Endothelial cell of umbilical vein (primary cell): ENCODE data around the gene SDC3. TPM values are rescaled to one million over a fixed set of nuclear protein-coding genes. Genes with fewer than 3 reads are reported as not detected.
"Not testable (repeated sequence)": the region's sequence is repeated elsewhere in the genome, so short reads cannot be mapped to it uniquely, and the experiment has no call there.

Source experiments
- BruUV-seq: library from RNA; stranded (reverse); fragments of 400-500 nt; replicated peaks from 2 replicates; lab custom pipeline; 2021; lab: Mats Ljungman, UMichigan
- CTCF ChIA-PET: fragments of 300-600, 350-600 bp; sonication (Branson Sonifier 250); formaldehyde crosslinking; loops from one replicate; lab custom pipeline; 2021; ENCODE audit warnings: antibody characterized with exemption, inconsistent platforms; lab: Charles Lee
- POLR2A ChIA-PET: fragments of 300-600, 350-600 bp; sonication (Branson Sonifier 250); formaldehyde crosslinking; loops from one replicate; lab custom pipeline; 2021; ENCODE audit warnings: antibody characterized with exemption, inconsistent platforms; lab: Charles Lee
- DNase-seq: peaks from one replicate; pipeline ENCODE4 v3.0.0-alpha.2; 2011; ENCODE audit warnings: low read depth, low spot score
- FAIRE-seq: peaks from 2 replicates; lab custom pipeline; 2011; peaks lifted over from hg19 to GRCh38; lab: Jason Lieb, UNC
- H2AFZ ChIP-seq: 2 replicates; pipeline ENCODE4 v1.6.0; 2012; ENCODE audit warnings: low read depth, low read length, control low read depth, inconsistent platforms
- H3K27ac ChIP-seq: 2 replicates; pipeline ENCODE4 v1.5.1; 2011; ENCODE audit warnings: low read depth, mild to moderate bottlenecking, control low read depth, low read length, moderate library complexity; ENCODE audit not compliant: insufficient read depth
- H3K27me3 ChIP-seq, 2 experiments: 2 replicates each; pipeline versions ENCODE4 v1.6.0 to v1.6.1; 2011; ENCODE audit warnings: low read length in 2 of 2, mixed read lengths in 1 of 2; ENCODE audit not compliant: control insufficient read depth in 2 of 2, insufficient read depth in 2 of 2
- H3K36me3 ChIP-seq, 2 experiments: 2 replicates in 1 of 2; 3 replicates in 1 of 2; pipeline ENCODE4 v1.5.1; 2011; ENCODE audit warnings: low read length in 2 of 2, mild to moderate bottlenecking in 1 of 2, moderate library complexity in 1 of 2; ENCODE audit not compliant: control insufficient read depth in 2 of 2, insufficient read depth in 2 of 2; ENCODE audit errors: extremely low read depth in 1 of 2
- H3K4me1 ChIP-seq: 3 replicates; pipeline ENCODE4 v1.5.1; 2011; ENCODE audit warnings: mild to moderate bottlenecking, low read length; ENCODE audit not compliant: control insufficient read depth, insufficient read depth; ENCODE audit errors: extremely low read depth
- H3K4me2 ChIP-seq: 2 replicates; pipeline ENCODE4 v1.6.1; 2011; ENCODE audit warnings: low read length, control low read depth, mixed read lengths; ENCODE audit not compliant: insufficient read depth
- H3K4me3 ChIP-seq, 3 experiments: fragments of 200-600 bp in 1 of 3; sonication (generic), shearing (Covaris generic) in 1 of 3; replicated peaks in 1 of 3; 2 replicates each; pipeline ENCODE4 v1.5.1; 2011 to 2016; ENCODE audit warnings: control low read depth in 3 of 3, low read length in 3 of 3, mild to moderate bottlenecking in 2 of 3, inconsistent platforms in 1 of 3, low read depth in 1 of 3, moderate library complexity in 1 of 3; ENCODE audit not compliant: insufficient read depth in 1 of 3
- H3K79me2 ChIP-seq: 2 replicates; pipeline ENCODE4 v1.6.0; 2012; ENCODE audit warnings: low read length, inconsistent platforms; ENCODE audit not compliant: control insufficient read depth, insufficient read depth
- H3K9ac ChIP-seq: replicated peaks from 2 replicates; pipeline ENCODE3; 2011; ENCODE audit warnings: low read length, control low read depth; ENCODE audit not compliant: insufficient read depth; ENCODE audit errors: extremely low read depth
- H3K9me1 ChIP-seq: replicated peaks from 3 replicates; pipeline ENCODE4 v1.6.0; 2011; ENCODE audit warnings: mild to moderate bottlenecking, low read length; ENCODE audit not compliant: control insufficient read depth, insufficient read depth; ENCODE audit errors: extremely low read depth
- H3K9me3 ChIP-seq: replicated peaks from 2 replicates; pipeline ENCODE4 v1.5.1; 2012; ENCODE audit warnings: low read length, inconsistent platforms; ENCODE audit not compliant: control insufficient read depth, insufficient read depth
- H4K20me1 ChIP-seq: replicated peaks from 2 replicates; pipeline ENCODE3; 2011; ENCODE audit warnings: mild to moderate bottlenecking, low read length; ENCODE audit not compliant: control insufficient read depth, insufficient read depth; ENCODE audit errors: extremely low read depth
- EZH2 ChIP-seq: IDR thresholded peaks from 2 replicates; pipeline ENCODE4 v1.6.1; 2012; ENCODE audit warnings: borderline replicate concordance, low read depth, mild to moderate bottlenecking, moderate library complexity, low read length, inconsistent platforms; ENCODE audit not compliant: severe bottlenecking
- FOS ChIP-seq: IDR thresholded peaks from 2 replicates; pipeline ENCODE4 v1.6.1; 2011; ENCODE audit warnings: mild to moderate bottlenecking, low read length, moderate library complexity, borderline replicate concordance; ENCODE audit not compliant: insufficient read depth
- GATA2 ChIP-seq: IDR thresholded peaks from 2 replicates; pipeline ENCODE4 v1.7.0; 2011; ENCODE audit warnings: low read depth, mild to moderate bottlenecking, moderate library complexity, mixed read lengths, low read length; ENCODE audit not compliant: insufficient read length, insufficient read depth
- JUN ChIP-seq: IDR thresholded peaks from 2 replicates; pipeline ENCODE4 v1.6.1; 2011; ENCODE audit warnings: borderline replicate concordance, low read depth; ENCODE audit not compliant: insufficient read length, insufficient read depth
- MYC ChIP-seq: IDR thresholded peaks from one replicate; pipeline ENCODE4 v1.6.1; 2011; ENCODE audit warnings: mild to moderate bottlenecking, low read depth, low read length
- POLR2A ChIP-seq: IDR thresholded peaks from 2 replicates; pipeline ENCODE4 v1.6.1; 2012; ENCODE audit warnings: low read depth, mild to moderate bottlenecking, control low read depth, low read length
- POLR2AphosphoS5 ChIP-seq: IDR thresholded peaks from 2 replicates; pipeline ENCODE4 v1.6.1; 2012; ENCODE audit warnings: low read depth, mild to moderate bottlenecking, control low read depth, low read length, moderate library complexity; ENCODE audit not compliant: insufficient read depth
- dilution Hi-C: fragments of 300-500 bp; cut with MboI; formaldehyde crosslinking; loops from one replicate; pipeline ENCODE4 v1.15.0; 2019; ENCODE audit warnings: low sequenced_read_pairs; ENCODE audit not compliant: extremely low pct_ligation_motif_present
- intact Hi-C: fragments of 100-400 bp; cut with micrococcal nuclease; formaldehyde crosslinking; loops from one replicate; pipeline ENCODE4 v1.10.0; 2022
- polyA plus RNA-seq, 4 experiments: library from polyadenylated mRNA; depleted of rRNA in 3 of 4; stranded (reverse) in 3 of 4; unstranded in 1 of 4; fragments of >200 nt; gene quantifications; 2 replicates each; pipeline versions ENCODE4 v1.2.1 to v1.2.3, GENCODE V29; 2011 to 2012; ENCODE audit warnings: missing spikeins in 1 of 4
- total RNA-seq: library from RNA; stranded (reverse); gene quantifications from 2 replicates; pipeline ENCODE4 v1.2.3, GENCODE V29; 2021
- TF ChIP-seq, protein P1 (sequence below), 2 donors: IDR thresholded peaks; 1 replicate in 1 of 2; 2 replicates in 1 of 2; pipeline ENCODE4 v1.5.1; 2011; ENCODE audit warnings: low read length in 2 of 2, mild to moderate bottlenecking in 2 of 2, moderate library complexity in 2 of 2, control low read depth in 1 of 2, inconsistent platforms in 1 of 2, low read depth in 1 of 2; ENCODE audit not compliant: insufficient read depth in 1 of 2; ENCODE audit errors: extremely low read depth in 1 of 2
- TF ChIP-seq, protein P2 (sequence below): IDR thresholded peaks from 2 replicates; pipeline ENCODE4 v1.6.1; 2011; ENCODE audit not compliant: insufficient read depth, insufficient read length

Gene SDC3
- total and polyA plus RNA-seq, 2 donors (not counting 3 experiments of a cell fraction or from before 2014, with no cell fraction given) = 7.1 to 25.9 TPM

DNA sequence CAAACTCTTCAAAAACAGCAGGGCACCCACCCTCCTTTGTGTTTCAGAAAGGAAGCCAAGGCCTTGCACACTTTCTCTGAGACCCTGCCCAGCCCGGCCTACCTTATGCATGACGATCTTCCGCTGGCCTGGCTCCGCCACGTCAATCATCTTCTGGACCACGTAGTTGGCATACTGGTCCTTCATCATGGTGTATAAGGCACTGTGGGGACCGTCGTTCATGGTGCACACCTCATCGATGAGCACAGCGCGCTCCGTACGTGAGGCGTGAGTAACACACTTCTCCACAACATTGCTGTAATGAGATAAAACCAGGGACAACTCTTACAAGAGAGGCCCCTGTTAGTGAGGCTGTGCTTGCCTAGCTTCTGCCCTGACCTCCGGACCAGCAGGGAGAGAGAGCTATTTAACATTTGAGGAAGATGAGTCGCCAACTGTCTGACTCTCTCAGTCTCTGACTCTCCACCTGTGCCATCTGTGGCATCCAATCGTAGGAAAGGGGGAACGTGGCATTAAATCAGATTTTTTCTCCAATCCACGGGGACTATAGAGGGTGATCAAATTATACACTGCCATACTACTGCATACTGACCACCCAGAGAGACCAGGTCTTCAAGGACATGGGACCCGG is 28.1 kb upstream of the SDC3 start:
- Histone ChIP-seq H3K27ac (no peak overlapping the region), H3K4me2 (no peak overlapping the region), H3K9me3 (no peaks in the 10 kb centered on the region), H3K4me1 (no peaks in the 10 kb centered on the region), H2AFZ (no peak overlapping the region), H4K20me1 (no peaks in the 10 kb centered on the region), H3K9me1 (no peaks in the 10 kb centered on the region), H3K36me3 (peaks cover 16 to 40% of the 10 kb centered on the region in 2 experiments), H3K9ac (no peak overlapping the region), H3K79me2 (peaks cover 4% of the 10 kb centered on the region), H3K4me3 (no peak overlapping the region), H3K27me3 (no peaks in the 10 kb centered on the region)
- intact Hi-C loops = no loop called here
- DNase-seq (no peak), FAIRE-seq (no peak)
- dilution Hi-C loops = no loop called here
- BruUV-seq = no TSS peak
- ChIA-PET POLR2A (no interaction called here), CTCF (no interaction called here)
- no peak for TF ChIP-seq MYC
- no peak for TF ChIP-seq FOS
- TF ChIP-seq GATA2 = no peak
- no peak for TF ChIP-seq JUN
- TF ChIP-seq, protein P1, sequence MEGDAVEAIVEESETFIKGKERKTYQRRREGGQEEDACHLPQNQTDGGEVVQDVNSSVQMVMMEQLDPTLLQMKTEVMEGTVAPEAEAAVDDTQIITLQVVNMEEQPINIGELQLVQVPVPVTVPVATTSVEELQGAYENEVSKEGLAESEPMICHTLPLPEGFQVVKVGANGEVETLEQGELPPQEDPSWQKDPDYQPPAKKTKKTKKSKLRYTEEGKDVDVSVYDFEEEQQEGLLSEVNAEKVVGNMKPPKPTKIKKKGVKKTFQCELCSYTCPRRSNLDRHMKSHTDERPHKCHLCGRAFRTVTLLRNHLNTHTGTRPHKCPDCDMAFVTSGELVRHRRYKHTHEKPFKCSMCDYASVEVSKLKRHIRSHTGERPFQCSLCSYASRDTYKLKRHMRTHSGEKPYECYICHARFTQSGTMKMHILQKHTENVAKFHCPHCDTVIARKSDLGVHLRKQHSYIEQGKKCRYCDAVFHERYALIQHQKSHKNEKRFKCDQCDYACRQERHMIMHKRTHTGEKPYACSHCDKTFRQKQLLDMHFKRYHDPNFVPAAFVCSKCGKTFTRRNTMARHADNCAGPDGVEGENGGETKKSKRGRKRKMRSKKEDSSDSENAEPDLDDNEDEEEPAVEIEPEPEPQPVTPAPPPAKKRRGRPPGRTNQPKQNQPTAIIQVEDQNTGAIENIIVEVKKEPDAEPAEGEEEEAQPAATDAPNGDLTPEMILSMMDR (IDR thresholded peaks at IDR 0.05; ENCODE audit: extremely low read depth in 1 of 2, insufficient read depth in 1 of 2, low read depth in 1 of 2, low read length in 2 of 2) = no peak
- no peak for TF ChIP-seq POLR2A
- TF ChIP-seq EZH2 = no peak
- TF ChIP-seq POLR2AphosphoS5 = no peak
- TF ChIP-seq, protein P2, sequence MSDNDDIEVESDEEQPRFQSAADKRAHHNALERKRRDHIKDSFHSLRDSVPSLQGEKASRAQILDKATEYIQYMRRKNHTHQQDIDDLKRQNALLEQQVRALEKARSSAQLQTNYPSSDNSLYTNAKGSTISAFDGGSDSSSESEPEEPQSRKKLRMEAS = no peak

DNA sequence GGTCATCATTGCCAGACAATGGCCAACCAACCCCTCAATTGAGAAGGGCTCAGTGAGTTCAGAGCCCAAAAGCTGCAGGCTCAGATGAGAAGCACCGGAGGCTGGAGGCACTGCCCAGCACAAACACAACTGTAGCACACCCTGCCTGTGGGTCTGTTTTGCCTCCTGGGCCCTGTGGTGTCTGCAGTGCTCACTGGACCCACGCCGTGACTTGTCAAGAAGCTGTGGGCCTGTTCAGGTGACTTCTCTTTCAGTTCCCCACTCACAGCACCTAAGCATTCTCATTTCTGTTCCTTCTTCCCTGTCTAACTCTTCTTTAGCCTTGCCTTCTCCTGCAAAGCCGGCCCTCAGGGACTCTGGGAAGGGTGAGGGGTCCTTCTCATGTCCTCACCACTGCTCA is 27.2 kb upstream of the SDC3 start:
- DNase-seq, CTCF ChIA-PET, H3K27me3 ChIP-seq, BruUV-seq, intact Hi-C loops, H3K9me3 ChIP-seq, H4K20me1 ChIP-seq, H3K4me2 ChIP-seq, dilution Hi-C loops, H2AFZ ChIP-seq, H3K9ac ChIP-seq, H3K9me1 ChIP-seq, H3K4me1 ChIP-seq, H3K79me2 ChIP-seq, POLR2A ChIA-PET, H3K27ac ChIP-seq, H3K4me3 ChIP-seq: not testable (repeated sequence)
- peak; percentile 81 for FAIRE-seq
- peaks cover 20 to 38% of the 10 kb centered on the region in 2 experiments for H3K36me3 ChIP-seq
